HG02840 (cell line): Measurements from ENCODE around the gene RNF39.
"Not testable (repeated sequence)": the region's sequence is repeated elsewhere in the genome, so short reads cannot be mapped to it uniquely, and the experiment has no call there.

ENCODE experiments used
- ATAC-seq: cut with Tn5 transposase; IDR thresholded peaks from one replicate; pipeline ENCODE4 v1.9.1; 2021; ENCODE audit warnings: mild to moderate bottlenecking, moderate library complexity, moderate number of reproducible peaks; ENCODE audit not compliant: unreplicated experiment, low FRiP score

Gene RNF39, protein sequence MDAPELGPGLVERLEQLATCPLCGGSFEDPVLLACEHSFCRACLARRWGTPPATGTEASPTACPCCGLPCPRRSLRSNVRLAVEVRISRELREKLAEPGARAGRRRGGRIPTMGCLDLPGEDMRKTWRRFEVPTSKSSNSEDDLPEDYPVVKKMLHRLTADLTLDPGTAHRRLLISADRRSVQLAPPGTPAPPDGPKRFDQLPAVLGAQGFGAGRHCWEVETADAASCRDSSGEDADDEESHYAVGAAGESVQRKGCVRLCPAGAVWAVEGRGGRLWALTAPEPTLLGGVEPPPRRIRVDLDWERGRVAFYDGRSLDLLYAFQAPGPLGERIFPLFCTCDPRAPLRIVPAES

DNA sequence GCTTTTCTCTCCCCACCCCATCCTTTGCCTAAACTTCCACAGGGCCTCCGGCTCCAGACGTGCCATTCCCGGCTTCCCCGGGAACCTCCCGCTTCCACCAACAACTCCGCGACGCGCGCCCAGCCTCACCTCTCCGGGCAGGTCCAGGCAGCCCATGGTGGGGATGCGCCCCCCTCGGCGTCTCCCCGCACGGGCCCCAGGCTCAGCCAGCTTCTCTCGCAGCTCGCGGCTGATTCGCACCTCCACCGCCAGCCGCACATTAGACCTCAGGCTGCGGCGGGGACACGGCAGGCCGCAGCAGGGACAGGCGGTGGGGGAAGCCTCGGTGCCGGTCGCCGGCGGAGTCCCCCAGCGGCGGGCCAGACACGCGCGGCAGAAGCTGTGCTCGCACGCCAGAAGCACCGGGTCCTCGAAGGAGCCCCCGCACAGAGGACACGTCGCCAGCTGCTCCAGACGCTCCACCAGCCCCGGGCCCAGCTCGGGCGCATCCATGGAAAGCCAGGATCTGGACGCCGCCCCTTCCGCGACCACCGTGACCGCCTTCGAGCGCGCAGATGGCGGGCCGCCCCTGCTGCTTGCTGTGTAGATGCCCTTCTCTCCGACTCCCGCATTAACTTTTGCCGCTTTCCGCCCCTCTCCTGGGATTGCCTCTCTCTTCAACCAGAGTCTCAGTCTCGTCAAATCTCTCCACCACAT, at the start of gene RNF39:
RNF39 (minus strand) TSS at position 676 of the 696 bp plus-strand sequence; CDS start at position 492, 184 bp downstream.
- ATAC-seq: no peak

DNA sequence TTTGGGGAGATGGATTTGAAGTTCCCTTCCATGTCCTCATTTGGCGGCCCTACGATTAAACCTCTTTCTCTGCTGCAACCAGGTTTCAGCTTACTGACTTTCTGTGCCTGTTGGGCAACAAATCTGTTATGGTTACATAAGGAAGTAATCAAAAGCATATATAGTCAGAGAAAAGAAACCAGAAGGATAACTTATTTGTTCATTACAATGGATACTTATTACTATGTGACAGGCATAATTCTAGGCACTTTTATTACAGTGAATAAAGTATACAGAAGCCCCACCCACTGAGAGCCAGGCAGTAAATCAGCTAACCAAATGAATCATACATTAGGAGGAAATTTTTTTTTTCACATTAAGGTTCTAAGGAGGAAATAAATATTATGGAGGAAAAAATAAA, 46.9 kb upstream of the RNF39 start:
- ATAC-seq: no peak

DNA sequence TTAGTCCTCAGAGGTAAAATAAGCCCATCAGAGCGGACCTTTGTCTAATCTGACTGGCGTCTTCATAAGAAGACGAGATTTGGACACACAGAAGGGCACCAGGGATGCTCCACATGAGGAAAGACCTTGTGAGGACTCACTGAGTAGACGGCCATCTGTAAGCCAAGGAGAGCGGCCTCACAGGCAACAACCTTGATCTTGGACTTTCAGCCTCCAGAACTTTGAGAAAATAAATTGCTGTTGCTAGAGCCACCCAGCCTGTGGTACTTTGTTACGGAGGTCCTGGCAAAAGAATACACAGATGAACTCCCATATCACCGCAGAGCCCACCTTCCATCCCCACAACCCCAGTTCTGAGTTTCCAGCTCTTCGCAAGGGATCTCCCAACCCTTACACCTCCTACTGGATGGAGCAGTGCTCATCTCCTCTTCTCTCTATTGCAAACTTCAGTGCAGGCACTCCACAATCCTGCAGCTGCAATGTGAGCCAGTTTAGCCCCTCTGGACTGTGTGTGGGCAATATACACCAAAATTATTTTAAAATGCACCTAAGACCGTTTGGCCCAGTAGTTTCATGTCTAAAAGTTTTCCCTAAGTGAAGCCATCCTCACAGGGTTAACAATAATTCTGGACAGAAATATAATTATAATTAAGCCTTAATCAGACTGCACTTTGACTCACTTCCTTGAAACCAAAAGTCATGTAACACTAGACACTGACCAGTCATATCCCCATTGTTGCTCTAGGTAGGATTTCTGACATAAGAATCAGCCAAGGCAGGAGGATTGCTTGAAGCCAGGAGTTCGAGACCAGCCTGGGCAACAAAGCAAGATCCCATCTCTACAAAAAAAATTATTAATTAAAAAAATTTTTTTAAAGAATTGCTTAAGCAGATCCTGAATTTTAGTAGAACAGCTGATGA, 46.1 kb upstream of the RNF39 start:
- no peak for ATAC-seq

DNA sequence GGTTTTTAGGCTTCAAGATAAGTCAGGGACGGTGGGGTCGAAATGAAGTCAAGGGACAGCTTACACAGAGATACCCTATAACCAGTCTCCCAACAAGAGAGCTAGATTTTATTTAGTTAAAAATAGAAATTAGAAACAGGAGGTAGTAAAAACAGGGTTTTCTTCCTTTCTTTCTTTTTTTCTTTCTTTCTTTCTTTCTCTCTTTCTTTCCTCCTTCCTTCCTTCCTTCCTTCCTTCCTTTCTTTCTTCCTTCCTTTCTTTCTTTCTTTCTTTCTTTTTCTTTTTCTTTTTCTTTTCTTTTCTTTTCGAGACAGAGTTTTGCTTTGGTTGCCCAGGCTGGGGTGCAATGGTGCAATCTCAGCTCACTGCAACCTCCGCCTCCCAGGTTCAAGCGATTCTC, 43.1 kb upstream of the RNF39 start:
- not testable (repeated sequence) for ATAC-seq

DNA sequence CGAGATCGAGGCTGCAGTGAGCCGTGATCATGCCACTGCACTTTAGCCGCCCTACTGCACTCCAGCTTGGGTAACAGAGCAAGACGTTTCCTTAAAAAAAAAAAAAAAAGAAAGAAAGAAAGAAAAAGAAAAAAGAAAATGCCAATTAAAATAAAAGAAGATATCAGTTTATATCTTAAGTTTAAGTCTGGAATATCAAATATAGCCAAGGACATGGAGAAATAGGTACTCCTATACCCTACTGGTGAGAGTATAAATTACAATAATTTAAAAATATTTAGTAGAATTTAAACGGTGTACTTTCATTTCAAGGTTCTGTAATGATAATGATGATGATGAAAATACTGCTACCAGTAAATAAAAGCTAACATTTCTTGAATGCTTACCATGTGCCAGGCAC, 41.2 kb upstream of the RNF39 start:
- ATAC-seq: no peak

DNA sequence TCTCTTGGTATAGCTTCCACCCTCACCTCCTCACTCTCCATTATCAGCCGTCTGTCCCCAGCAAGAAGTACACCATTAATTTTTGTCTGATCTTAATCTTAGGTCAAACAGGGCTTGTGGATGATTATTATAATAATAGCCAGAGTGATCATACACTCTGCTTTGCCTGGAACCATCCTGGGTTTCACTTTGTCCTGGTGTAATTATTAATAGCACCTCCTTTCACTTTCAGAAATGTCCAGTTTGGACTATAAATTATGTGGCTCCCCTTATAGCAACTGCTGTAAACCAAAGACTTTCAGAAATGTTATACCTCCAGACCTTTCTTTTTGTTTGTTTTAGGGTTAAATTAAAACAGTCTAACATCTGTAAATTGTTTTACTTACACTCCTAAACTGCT, 38.3 kb upstream of the RNF39 start:
- no peak for ATAC-seq

DNA sequence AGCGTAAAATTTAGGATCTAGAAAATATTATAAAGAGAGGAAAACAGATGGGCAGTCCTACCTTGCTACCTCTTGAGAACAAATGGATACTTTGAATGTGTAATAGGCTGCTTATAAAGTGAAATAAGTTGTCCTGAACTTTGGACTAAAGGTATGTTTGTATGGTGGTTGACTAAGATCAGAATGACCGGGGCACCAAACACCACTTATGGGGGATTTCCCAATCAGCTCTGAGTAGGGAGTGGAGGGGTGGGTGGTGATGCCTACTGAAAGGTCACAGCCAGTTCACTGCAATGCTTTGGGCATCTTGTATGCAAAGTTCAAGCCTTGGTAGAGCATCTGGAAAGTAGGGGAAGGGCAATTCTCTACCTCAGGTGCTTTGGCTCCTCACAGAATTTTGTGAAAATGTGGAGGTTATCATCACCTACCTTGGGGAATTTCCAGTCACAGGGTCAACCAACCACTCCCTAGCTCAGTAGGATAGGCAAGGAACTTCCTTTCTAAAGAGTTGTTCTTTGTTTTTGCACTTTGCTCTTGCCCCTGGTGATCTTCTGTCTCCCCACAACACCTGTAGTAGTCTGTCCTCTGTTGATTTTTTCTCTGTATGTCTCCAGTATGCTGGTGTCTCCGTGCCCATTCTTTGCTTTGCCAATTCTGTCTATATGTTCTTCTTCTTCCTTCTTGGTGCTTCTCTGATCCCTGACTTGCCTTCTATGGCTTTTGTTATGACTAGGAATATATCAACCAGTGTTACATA, 37.6 kb upstream of the RNF39 start, which contains the start of gene TRIM31:
TRIM31 (minus strand) TSS at position 88 of the 757 bp plus-strand sequence. CDS start 285 bp downstream, outside the sequence.
- no peak for ATAC-seq

DNA sequence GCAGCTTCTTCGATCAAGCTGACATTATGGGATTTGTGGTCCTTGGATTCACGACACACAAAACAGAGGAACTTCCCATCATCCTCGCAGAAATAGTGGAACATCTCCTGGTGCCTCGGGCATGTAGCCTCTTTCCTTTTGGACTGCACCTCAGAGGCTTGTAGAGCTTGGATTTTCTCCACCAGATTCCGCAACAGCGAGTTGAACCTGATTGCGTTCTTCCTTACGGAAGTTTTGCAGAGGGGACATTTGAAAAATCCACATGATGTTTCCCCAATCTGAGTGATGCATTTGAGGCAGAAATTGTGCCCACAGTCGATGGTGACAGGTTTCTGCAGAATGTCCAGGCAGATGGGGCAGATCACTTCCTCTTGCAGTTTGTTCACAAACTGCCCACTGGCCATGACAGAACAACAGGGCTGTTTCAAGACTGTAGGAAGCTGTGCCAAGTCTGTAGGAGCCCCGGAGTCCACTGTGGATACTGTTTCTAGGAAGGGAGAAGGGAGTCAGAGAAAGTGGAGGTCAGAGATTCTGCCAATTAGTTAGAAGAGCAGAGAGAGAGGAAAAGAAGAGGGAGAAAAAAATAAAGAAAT, 36.9 kb upstream of the RNF39 start:
- ATAC-seq: no peak

DNA sequence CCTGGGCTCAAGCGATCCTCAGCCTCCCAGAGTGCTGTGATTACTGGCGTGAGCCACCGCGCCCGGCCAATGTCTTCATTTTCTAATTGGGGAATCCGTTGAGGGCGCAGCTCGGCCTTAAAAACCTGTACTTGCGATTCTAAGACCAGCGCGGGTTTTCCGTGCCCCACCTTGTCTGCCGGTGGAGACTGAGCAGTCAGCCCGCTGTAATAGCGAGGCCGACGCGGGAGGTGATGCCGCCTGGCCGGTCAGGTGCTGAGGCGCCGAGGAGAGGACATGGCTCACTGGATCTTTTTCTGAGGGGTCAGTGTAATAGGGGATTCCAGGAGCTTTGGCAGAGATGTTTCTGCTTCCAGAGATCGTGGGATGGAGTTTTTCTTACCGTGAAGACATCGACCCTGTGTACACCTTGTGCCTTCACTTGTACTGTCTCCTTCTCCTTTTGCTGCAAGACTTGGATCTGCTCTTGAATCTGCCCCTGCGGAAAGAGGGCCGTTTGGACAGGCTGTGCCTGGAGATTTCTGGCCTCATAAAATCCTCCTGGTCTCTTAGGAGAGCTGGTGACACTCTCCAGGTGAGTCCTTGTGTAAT, 35.8 kb upstream of the RNF39 start:
- no peak for ATAC-seq

DNA sequence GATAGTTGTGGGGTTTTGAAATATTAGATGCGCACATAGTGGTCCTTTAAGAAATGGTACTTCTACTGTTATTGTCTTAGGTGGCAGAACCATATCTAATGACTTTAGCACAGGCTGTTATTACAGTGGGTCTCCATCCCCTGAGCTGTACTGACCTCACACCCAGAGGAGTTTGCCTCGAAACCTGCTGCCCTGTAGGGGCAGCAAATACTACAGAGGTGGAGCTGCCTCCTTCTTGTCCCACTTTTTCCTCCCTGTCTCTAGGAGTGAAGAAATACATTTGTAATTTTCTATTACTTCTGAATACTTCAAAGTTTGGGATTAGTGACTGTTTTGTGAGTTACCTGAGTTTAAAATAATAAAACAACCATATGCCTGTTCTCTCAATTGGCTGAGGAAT, 29.1 kb upstream of the RNF39 start:
- ATAC-seq: no peak

DNA sequence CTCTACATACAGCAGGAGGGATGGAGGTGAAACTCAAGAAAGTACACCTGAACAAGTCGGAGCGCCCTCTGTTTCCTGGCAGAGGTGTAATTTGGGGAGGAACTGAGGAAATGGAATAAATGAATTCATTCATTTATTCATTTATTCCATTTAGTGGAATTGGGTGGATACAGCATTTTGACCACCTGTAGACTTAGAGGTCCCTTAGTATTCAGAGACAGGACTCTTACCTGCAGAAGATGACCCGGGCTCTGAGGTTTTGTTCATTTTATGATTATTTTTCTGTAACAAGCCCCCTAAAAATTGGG, 28.3 kb upstream of the RNF39 start:
- no peak for ATAC-seq

DNA sequence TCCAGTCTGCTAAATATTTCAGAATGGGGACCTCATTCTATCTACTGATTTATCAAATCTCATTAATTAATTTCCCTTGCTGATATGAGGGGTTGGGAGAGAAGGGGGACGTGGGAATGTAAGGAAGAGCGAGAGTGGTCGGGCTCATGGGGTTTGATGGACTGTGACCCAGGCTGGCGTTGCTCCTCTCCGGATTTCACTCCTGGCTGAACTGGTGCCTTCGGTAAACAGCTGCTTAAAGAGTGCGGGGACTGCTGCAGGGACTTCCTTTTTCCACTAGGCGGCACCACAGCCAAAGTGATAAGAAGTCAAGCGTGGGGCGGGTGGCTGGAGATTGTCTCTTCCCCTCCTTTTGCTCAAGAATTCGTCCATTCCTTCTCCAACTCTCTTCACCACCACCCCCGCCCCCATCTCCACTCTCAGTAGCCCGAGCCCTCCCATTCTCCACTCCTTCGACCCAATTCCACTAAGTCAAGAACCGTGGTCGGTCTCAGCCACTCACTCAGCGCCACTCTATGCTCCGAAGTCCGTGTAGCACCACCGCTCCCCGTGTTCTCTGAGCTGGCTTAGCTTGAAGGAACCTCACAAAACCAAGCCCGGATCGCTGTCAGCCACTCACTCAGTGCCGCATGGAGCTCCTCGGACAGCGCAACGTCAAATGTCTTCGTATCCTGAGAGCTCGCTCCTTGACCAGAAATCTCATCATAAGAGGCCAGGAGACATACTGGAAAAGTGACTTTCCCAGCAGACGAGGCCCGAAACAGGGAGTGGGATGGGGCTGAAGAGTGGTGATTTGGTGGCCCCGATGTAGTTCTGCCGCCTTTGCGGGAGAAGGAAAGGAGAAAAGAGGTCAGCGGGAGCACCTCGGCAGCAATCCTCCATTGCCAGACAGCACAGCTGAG, 27.7 kb upstream of the RNF39 start:
- peak; percentile 59 for ATAC-seq

DNA sequence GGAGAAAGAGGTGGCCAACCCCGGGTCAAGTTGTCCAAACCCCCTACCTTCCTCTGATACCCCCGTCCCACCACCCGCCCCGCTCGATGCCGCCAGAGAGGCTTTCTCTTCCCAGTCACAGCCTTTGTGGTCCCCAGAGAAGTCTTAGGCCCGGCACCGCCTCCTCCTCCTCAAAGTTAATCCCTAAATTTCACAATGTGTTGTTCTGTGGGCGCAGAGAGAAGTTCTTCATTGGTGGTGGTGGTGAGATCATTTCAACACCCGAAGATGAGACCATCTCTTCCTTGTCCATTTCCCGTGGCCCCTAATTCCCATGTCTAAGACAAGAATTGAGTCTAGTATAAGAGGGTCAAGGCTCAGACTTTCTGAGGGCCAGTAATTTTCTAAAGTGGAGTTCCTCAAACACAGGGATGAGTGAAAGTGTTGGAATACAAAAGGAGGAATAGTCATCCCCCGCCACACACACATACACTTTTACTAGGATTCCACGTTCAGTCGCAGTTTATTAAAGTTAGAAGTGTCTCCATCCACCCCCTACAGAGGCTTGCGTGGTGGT, 26.9 kb upstream of the RNF39 start:
- ATAC-seq: no peak

DNA sequence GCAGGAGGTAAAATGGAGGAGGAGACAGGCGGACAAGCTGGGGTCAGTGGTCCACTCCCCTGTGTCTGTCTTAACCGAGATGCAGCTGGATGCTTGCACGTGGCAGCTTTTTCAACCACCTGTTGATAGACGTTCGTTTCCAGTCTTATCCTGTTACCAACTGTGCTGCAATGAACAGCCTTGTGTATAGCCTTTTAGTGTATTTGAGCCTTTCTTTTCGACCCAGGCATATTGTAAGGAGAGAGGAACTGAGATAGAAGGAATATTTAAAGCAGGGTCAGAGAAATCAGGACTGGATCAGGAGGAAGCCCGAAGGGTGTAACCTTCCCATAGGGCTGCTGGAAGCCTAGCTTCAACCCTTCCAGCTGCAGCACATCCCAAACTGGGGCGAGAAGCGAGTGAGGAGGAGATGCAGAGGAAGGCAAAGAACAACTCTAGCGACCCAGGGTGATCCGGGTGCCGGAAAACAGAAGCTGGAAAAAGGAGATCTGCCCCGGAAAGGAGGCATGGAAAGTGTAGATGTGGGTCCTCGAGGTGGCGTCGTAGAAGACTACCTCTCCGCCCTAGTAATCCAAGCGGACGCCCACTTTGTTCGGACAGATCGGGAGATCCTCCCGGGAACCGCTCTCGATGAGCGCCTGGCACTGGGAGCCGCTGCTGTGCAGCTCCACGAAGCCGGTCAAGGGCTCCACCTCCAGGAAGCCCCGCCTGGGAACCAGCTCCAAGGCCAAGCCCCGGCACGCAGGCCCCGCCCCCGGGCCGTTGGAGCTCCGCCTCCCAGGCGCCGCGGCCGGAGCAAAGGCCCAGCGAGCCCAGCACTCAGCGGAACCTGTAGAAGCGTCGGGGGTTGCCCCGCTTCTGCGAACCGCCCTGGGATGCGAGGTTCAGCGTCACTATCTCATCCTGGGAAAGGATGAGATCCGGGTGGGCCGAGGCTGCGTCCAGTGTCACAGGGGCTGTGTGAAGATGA, 26.2 kb upstream of the RNF39 start:
- no peak for ATAC-seq

DNA sequence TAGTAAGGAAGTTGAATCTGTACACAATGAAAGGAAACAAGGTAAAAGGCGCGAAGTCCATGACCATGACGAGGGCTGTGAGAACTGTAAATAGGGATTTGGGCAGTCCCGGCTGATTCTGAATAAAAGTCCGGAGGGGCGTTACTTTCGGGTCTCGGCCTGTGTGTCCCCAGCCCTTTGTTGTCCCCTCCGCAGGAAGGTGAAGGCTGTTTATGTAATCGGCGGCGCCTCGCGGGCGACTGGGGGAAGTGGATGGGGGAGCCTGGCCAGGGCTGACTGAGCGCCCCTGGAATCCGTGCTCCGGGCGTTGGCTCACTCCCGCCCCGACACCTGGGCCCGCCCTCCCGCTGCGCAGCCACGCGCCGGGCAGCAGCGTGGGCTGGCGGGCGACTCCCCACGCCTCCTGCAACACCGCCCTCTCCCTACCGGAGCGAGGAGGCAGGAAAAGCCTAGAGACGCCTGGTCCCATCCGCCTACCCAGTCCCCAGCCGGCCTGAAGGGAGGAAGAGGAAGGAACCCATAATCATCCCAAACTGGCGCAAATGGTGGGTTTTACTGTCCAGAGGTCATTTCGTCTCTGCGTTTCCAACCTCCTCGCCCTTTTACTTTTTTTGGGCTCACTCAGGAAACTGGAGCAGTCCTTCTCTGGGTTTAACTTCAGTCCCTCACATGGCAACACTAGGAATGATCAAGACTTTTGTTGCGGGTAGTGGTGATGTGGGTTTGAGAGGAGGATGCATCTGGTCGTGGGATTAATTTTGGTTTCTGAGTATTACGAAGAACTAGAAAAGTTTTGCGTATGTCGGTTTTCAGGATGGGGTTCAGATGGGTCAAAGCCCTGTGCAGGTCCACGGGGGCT, 25.2 kb upstream of the RNF39 start:
- ATAC-seq: no peak

DNA sequence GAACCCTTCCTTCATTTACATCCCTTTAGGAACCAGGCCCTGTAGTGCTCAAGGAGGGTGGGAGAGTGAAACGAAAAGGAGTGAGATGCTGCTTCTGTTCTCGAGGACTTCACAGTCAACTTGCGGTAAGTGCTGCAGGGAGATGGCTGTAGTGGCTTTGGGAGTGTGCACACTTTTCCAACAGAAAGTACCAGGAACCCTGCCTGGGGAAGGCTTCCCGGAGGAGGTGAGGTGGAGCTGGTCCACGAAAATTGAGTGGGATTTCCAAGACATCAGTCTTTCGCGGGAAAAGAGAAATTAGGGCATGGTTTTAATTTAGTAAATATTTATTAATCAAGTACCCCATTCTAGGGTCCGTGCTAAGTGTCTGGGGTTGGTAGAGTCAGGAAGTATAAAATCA, 24.6 kb upstream of the RNF39 start:
- no peak for ATAC-seq
